GM19023 (cell line): ENCODE data around the gene RAPGEF5.

Experiments
- ATAC-seq: cut with Tn5 transposase; IDR thresholded peaks from one replicate; pipeline ENCODE4 v1.9.1; 2021; ENCODE audit warnings: mild to moderate bottlenecking, moderate library complexity; ENCODE audit not compliant: unreplicated experiment

Gene RAPGEF5, protein sequence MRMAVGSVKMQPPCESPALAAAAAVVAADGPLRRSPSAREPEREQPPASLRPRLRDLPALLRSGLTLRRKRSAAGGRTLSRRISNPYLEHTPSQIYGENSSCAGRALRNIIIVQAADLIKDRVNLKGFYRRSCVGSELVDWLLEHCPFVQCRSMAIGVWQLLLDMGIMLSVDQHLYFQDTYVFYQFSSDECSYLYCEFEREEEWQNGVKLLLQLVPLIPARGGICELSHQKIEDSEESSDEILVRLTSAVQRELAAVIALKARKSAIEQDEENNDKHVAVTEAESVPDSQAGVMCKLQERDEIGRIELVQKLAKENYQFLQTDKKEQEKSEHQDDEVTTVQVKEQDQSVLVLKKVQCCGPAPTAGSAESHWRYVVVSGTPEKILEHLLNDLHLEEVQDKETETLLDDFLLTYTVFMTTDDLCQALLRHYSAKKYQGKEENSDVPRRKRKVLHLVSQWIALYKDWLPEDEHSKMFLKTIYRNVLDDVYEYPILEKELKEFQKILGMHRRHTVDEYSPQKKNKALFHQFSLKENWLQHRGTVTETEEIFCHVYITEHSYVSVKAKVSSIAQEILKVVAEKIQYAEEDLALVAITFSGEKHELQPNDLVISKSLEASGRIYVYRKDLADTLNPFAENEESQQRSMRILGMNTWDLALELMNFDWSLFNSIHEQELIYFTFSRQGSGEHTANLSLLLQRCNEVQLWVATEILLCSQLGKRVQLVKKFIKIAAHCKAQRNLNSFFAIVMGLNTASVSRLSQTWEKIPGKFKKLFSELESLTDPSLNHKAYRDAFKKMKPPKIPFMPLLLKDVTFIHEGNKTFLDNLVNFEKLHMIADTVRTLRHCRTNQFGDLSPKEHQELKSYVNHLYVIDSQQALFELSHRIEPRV

DNA sequence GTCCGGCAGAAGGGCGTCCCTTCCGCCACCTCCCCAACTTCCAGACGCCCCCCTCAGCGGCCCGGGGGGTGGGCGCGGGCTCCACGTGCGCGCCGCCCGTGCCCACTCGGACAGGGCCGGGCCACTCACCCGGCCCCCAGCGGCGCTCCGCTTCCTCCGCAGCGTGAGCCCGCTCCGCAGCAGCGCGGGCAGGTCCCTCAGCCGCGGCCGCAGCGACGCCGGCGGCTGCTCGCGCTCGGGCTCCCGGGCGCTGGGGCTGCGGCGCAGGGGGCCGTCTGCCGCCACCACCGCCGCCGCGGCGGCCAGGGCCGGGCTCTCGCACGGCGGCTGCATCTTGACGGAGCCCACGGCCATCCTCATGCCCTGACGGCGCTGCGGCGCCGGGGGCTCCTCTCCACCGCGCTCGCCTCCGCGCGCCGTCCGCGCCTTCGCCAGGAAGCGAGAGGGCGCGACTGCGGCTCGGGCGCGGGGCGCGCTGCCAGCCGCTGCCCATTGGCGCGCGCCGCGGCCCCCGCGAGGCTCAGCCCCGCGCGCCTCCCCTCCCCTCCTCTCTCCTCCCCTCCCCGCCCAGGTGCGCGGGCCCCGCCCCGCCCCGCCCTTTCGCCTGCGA lies at the start of gene RAPGEF5:
Gene RAPGEF5, minus strand, starts transcription at position 454 of the 610 bp plus-strand sequence. Its CDS starts 94 bp downstream, at position 360.
- ATAC-seq, result peak; percentile 65

DNA sequence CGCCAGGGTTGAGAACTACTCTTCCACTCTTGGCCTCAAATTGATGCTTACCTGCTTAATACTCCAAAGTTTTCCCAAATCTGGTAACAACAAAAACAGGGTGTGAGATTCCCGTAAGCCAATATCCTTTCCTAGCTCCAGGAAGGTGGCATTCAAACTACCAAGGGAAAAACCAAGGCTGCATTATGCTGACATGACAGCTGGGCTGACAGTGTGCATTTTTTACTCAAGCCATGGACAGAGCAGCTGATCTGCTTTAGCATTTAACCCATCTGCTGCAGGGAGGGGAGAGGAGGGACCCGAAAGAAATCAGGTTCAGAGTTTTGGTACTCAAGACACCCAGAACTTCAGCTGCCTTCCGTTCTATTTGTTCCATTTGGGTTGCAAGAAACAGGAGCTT lies 49.8 kb upstream of the RAPGEF5 start:
- no peak for ATAC-seq

DNA sequence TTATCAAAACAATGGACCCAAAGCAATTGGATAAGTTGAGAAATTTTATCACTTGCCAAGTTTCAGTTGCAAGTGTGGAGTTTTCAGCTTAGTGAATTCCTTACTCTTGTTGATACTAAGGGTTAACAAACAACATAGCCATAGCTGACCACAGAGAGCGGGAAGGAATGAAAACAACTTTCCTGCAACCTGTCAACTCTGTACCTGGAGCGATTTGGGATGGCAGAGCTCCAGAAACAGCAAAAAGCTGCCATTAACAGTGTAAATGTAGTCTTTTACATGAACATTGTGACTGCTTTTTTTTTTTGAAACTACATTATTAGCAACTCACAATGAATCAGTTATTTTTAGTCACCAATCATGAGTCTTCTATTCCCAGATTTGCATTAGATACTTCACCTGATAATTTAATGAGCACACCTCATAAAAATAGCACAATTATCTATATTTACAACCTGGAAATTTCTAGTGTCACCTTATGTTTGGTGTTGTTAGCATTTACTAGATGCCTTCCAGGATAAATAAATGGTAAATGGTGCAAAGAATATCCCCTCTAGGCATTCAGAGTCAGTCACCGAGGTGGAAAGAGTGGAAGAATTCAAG lies 47.6 kb upstream of the RAPGEF5 start:
- ATAC-seq, result no peak

DNA sequence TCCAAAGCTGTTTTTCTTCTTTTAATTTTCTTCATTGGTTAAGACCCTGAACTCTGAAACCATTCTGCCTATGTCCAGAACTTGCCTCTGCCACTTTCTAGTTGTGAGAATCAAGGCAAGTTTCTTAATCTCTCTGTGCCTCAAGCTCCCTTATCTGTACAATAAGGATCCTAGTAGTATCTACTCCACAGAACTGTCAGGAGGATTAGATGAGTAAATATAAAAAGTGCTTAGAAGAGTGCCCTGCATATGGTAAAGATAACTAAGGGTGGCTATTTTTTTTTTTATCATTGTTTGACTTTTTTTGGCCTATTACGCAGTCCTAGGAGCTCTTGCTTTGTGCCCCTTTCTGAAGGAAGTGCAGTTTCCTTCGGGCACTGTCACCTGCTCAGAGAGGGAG lies 46.4 kb upstream of the RAPGEF5 start:
- ATAC-seq, result no peak

DNA sequence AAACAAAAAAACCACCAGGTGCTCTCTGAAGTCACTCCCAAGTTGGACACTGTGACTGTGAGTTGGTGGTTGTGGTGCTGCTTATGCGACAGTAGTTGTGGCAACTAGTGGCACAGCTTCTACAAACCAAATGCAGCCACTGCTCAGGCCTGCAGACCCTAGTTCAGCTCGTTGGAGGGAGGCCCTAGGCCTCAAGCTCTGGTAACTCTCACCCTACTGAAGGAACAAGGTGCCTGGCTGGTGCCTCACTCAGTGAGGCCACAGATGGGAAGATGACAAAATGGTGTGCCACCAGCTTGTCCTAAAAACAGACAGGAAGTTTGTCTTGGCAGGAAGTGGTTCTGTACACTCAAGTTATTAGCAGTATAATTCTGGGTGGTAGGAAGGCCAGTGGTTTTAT lies 45.3 kb upstream of the RAPGEF5 start:
- no peak for ATAC-seq

DNA sequence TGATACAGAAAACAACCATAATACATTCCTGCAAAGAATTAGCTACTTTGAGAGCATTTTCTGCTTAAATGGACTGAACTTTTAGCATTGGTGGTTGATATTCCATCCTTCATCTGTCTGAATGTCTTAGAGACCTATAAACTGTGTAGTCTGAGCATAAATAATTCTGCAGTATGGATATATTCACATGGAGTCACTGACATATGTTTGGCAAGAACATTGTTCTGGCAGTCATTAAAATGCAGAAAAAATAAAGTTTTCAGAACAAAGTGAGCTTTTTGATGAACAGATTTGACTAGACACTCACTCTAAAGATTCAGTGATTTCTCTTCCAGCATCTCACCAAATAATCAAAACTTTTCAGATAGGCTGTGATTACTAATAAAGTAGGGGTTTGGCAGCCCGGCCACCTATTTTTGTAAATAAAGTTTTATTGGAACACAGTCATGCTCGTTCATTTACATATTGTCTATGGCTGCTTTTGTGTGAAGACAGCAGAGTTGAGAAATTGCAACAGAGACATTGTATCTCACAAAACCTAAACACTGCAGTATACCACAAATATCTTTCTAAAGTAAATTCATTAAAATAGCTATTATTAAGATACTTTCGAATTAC lies 44.1 kb upstream of the RAPGEF5 start:
- ATAC-seq, result no peak

DNA sequence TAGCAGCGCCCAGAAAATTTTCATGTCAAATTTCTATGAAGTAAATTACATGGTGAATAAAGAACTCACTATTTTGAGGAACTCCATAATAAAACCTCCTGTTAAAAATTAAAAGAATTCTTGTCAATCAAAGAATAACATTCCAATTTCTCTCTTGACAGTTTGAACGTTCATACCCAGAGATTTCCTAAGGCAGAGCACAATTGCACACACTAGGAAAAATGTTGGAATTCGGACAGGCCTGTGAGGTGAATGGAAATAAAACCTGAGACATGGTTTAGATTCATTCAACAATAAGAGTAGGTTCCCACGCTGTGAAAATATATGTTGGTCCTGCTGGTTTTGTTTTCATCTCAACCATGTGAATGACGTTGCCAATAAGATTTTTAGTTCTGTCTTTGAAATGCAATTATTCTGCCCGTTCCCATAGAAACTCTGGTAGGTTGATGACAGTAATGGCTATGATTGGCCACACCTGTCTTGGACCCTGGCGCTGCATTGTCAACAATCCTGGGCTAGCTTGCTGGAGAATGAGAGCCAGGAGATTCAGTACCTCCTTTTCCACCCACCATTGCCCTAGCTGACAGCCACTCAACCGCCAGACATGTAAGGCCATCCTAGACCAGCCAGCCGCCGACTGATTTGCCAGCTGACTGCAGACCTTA lies 43.3 kb upstream of the RAPGEF5 start:
- no peak for ATAC-seq

DNA sequence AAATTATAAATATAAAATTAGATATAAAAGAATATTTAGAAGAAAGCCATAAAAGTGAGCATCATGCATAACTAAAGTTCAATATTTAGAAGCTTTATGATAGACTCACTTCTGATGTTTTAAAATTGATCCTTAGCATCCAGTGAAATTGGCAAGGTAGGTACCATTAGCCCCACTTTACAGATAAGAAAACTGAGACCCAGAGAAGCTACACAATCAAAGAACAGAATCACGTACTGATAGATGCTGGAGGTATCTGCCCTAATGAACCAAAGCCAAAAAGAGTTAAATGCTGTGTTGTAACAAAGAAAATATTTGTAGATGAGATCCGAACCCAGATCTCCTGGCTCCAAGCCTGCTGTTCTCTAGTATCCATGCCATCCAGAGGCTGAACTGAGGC lies 42.6 kb upstream of the RAPGEF5 start:
- no peak for ATAC-seq

DNA sequence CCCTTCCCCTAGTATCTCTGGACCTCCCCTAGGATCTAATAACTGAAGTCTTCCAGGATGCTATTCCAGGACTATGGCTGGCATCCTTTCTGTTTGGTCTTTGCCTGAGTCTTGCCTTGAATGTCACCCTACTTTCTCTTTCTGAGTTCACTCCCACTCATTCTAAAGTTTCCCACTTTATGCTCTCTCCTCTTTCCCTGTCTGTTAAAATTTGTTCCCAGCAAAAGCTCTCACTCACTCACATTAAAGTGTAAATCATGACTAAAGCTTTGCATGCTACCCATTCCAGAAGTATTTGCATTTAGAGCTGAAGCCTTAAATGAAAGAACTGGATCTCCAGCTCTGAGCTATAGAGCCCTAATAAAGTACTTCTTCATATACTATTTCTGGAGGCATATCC lies 42.1 kb upstream of the RAPGEF5 start:
- ATAC-seq, result no peak

DNA sequence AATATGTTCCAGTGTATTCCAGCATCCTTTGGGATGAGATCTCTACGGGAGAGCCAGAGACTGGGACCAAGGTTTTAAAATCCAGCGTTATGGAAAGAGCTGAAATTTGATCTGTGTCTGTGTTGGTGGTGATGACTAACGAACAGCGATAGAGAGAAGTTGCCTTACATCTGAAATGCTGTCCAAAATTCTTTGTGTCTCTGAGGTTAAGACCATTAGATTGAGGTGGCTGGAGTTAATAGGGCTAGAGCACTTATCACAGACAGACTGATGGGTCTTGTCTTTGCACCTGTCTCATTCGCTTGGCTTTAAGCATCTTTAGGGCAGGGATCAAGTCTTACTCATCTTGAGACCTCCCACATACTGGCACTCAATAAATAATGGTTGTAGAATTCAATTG lies 41.0 kb upstream of the RAPGEF5 start:
- no peak for ATAC-seq

DNA sequence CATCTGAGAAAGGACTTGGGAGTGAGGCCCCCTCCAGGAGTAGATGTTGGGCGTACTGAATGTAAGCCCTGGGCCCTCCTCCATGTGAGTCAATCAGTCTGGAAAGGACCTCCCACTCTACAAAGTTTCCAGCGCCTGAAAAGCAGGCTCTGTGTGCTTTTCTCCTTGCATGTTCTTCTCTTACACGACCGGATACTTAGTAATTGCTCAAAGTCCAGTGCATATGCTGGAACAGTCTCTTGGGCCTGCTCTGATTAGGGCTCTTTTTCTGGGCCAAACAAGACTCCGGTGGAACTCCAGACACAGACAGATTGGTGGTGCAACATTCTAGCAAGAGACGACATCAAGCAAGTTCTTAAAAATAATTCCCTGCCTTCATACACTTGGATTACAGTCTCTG lies 38.3 kb upstream of the RAPGEF5 start:
- ATAC-seq, result no peak

DNA sequence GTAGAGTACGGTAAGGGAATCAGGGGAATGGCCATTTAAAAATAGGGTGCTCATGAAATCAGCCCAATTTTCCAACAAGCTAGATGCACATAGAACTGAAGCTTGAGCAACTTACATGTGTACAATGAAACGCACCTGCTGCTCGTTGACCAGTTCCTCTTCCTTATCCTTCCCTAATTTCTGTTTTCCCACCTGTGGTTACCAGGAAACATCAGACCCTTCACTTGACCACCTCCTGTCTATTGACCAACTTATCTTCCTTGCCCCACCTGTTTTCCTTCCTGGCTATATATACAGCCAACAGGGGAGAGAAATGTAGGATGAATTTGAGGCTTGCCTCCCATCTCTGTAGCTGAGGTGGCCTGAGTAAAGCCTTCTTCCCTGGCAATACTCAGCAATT lies 37.8 kb upstream of the RAPGEF5 start:
- ATAC-seq, result no peak

DNA sequence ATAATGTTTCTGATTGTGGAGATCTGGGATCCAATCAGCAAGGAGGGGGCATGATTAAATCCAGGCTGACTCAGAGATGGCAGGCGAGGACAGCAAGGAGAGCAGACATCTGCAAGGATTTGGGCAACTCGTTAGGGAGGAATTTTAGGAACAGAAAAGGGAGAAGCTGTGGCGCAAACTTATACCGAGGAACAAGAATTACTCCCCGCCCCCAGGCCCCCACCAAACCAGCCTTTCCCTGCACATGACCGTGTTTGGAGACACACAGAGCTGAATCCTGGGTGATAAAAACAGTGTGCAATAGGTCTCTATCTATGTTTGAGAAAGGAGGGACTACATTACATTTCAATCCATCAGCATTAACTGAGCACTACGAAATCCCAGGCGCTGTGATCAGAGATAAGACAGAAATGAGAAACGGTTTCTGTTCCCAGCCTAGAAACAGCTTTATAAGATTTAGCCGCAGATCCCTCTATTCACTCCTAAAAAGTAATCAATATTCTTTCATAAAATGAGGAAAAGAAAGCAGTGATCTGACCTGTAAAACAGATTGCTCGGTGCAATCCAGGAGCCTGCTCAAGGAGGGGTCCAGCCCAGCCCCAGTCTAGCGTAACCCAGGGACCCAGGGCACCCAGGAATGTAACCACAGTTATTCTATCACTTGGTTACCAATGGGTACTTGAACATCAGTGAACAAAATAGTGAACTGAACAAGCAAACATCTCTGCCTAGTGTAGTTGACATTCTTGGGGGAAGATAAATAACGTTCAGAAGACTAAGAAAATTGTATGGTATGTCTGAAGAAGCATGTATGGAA lies 37.2 kb upstream of the RAPGEF5 start:
- no peak for ATAC-seq

DNA sequence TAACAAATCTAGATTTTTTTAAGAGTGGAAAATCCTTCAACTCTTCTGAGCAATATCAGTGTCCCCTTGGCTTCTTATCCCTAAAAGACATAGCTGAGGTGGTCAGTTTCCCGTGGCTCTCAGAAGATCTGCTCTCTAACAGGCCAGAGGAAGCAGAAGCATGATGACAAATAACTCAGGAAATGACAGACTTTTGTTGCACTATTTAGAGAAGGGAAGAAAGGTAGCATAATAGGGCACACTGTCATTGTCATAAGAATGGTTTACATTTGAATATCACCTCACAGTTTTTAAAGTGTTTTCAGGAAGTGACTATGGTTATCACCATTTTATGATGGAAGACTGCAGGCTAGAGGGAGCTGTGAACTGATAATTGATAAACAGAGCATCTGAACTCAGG lies 33.6 kb upstream of the RAPGEF5 start:
- no peak for ATAC-seq

DNA sequence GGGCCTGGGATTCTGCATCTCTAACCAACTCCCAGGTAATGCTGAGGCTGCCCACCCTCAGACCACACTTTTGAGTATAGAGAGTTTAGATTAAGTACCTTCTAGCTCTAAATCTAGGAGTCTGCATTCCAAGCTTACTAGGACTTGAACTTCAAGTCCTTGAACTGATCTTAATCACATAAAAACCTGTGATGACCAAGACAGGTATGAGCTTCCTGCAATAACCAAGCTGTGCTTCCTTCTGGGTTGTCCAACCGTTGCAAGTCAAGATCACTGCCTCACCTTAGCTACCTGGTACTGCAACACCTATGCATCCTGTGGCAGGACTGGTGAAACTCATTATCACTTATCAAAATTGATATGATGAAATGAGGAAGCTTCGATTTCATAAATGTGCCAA lies 32.9 kb upstream of the RAPGEF5 start:
- no peak for ATAC-seq

DNA sequence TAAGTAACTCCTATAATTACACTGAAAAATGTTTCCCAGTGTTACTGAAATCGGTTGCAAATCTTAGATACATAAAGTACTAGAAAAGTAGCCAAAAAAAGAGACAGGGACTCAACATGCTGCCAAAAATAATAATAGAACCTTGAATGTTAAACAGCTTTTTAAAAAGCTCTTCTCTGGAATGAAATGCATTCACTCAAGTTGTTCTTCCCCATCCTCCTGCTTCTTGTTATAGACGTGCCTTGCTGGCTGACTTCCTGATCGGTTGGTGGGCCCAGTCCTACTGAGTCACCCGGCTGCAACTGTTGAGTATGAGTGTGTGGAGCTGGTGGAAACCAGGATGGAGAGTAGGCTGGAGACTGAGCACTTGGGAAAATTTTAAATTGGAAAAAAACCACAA lies 30.6 kb upstream of the RAPGEF5 start:
- no peak for ATAC-seq

DNA sequence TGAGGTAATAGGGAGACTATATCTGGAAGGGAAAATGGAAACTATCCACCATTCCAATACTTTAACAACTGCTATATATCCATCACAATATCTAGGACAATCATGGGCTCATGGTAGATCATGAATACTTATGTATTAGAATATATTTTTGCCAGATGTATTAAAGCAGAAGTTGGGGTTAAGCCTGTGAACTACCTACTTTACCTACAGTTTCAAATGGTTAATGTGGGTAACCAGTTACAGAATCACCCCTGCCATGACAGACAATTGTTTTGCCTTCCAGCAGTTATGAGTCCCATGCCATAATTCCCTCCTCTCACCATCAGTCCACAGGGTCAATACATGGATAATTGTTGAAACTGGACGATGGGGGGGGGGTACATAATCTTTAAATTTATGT lies 29.9 kb upstream of the RAPGEF5 start:
- ATAC-seq, result peak; percentile 58

DNA sequence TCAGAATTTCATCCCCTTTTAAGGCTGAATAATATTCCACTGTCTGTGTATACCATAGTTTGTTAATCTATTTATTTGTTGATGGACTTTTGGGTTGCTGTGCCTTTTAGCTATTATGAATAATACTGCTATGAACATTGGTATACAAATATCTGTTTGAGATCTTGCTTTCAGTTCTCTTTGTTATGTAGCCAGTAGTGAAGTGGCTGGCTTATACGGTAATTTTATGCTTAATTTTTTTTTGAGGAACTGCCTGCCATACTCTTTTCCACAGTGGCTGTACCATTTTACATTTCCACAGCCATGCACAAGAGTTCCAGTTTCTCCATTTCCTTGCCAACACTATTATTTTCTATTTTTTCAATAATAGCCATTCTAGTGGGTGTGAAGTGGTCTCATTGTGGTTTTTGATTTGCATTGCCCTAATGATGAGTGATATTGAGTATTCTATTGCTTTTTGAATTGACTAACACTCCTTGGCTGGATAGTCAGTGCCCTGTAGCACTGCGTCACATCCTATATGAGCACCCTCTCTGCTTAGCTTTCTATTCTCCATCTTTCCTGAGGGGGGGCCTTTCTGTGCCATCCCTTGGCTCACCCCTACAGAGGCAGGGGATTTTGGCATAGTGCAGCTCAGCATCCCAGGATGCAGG lies 29.4 kb upstream of the RAPGEF5 start:
- peak; percentile 60 for ATAC-seq

DNA sequence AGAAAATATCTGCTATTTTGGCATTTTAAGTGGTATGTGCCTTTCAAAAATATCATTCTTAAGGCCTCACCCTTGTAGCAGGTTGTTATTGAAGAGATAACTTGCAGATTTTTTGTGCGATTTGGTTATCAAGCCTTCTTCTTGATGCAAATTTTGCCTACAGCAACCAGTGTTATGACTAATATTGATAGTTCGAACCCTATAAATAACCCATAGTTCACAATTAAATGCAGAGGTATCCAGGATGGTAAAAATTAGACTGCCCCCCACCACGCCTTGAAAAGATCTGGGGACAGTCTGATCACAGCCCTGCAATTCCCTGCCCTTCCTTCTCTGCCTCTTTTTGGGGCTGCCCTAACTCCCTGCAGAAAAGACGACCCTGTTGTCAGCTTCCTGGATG lies 28.4 kb upstream of the RAPGEF5 start:
- ATAC-seq, result no peak
